GM21423 (cell line): ENCODE results near the gene EPS15.
"Not testable (repeated sequence)": the region's sequence is repeated elsewhere in the genome, so short reads cannot be mapped to it uniquely, and the experiment has no call there.

Source experiments
- ATAC-seq: cut with Tn5 transposase; IDR thresholded peaks from one replicate; pipeline ENCODE4 v1.9.1; 2021; ENCODE audit warnings: mild to moderate bottlenecking, moderate library complexity; ENCODE audit not compliant: unreplicated experiment

Gene EPS15

DNA sequence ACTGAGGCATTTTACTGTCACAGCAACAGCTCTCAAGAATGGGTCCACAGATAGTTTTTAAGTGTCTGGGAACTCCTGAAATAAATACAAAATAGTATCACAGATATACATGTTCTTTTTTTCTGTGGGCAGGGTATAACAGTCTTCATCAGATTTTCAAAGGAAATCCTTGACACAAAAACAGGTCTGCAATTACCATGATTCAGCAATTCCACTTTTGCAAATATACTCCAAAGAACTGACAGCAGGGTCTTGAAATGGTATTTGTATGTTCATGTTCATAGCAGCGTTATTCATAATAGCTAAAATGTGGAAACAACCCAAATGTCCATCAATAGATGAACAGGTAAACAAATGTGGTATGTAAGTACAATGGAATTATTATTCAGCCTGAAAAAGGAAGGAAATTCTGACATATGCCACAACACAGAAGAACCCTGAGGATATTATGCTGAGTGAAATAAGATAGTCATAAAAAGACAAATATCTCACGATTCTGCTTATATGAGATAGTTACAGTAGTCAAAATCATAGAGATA, 85.0 kb downstream of the EPS15 start:
- no peak for ATAC-seq

DNA sequence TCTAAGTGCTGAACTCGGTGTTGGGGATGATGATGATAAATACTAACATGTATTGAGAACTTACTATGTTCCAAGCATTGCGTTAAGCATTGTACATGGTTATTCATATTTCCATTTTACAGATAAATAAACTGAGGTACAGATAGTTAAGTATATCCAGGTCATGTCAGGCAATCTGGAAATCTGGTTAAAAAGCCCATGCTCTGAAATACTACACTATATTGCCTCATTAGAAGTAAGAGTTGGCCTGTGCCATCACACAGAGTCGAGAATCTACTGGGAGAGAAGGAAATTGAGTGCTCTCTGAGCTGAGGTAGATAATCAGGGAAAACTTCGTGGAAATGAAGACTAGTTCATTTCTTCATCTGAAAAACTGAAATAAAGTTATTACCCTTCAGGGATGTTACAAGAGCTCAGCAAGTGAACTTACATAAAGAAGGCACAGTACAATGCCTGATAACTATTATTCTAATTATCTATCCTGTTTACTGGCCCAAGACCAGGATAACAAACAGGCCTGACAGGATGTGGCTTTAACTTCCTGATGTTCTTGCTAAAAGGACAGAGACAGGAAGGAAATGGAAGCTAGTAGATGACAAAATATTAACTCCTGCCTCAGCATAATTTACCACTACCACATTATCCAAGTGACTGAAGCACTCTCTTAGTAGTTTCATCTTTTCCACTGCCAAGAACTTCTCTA, 85.6 kb downstream of the EPS15 start:
- no peak for ATAC-seq

- ATAC-seq, result no peak
These were observed 86.9 kb downstream of the EPS15 start for GRCh38 chr1:51432146-51432545.

- ATAC-seq, result no peak
These were observed 91.6 kb downstream of the EPS15 start for GRCh38 chr1:51427438-51427837.

GRCh38 chr1:51425955-51426354, 93.1 kb downstream of the EPS15 start:
- ATAC-seq, result no peak

GRCh38 chr1:51425273-51425672, 93.8 kb downstream of the EPS15 start:
- ATAC-seq, result no peak

- no peak for ATAC-seq
These were observed 95.8 kb downstream of the EPS15 start for GRCh38 chr1:51423073-51423821.

GRCh38 chr1:51422367-51423072, 96.5 kb downstream of the EPS15 start:
- ATAC-seq, result no peak

GRCh38 chr1:51421964-51422363, 97.1 kb downstream of the EPS15 start:
- no peak for ATAC-seq

- no peak for ATAC-seq
These were observed 98.0 kb downstream of the EPS15 start for GRCh38 chr1:51420867-51421627.

DNA sequence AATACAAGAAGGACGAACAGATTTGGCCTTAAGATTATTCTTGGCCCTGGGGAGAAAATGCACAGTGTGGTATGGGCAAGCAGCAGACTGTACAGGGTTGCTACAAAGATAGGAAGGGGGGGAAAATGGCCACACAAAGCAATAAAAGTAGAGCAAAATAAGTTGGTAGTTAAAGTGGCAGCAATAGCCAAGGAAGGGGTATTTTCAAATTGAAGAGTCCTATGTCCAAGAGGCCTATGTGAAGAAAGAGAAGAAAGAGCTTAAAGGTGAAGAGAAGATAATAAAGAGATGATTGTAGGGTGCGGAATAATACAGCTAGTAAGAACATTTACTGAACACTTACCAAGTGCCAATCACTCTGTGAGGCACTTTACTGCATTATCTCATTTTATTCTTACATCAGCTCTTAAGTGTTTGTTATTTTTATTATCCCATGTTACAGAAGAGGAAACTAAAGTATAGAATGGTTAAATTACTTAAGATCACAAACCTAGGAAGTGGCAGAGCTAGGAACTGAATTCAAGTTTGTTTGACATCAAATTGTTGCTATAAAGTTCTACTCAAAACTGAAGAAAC, 100.6 kb downstream of the EPS15 start:
- no peak for ATAC-seq

DNA sequence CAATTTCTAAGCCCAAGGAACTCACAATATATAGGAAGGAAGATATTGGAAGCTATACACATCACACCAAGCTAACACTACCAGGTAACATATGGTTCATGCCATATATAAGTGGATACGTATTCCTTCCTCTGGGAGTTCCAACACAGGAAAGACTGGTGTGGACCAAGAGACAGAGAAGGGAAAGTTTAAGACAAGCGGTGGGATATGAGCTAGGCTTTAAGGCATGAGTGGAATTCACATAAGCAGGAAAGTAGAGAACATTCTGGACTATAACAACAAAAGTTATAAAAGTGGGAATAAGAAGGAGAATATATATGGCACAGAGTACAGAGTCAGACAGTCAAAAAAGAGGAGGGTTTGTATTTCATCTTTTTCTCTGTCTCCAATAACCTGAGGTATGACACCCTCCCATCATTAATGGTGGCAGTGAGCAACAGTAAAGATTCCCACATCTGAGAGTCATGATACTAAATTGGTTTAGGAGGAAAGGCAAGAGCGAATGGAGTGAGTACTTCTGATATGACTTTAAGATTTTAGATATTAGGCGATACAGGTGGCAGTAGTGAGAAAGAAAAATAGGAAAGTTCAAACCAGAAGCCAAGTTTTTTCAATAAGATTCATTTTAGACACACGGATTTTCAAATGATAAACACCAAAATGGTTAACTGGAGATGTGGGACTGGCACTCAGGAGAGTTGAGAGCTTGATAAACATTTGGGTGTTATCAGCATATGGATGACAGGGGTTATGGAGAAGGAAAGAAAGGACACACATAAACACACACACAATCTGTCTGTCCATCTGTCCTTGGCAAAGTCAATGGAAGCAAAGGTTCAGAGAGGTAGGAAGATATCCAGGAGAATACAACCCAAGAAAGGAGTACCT, 101.3 kb downstream of the EPS15 start:
- no peak for ATAC-seq

DNA sequence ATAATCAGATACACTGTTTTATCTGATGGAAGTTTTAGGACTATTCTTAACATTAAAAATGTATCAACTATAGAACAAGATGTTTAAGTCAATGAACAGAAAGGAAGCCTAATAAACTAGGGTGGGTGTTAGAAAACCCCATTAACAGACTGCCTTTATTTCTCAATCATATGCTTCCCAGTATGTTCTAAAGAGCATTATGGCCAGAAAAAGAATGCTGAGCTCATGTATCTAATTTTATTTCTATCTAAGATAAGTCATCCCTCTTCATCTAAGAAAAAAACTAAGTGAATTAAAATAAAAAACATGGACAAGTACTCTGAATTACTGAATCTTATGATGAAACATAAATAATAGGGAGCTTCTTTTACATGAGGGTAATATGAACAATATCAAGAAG, 102.2 kb downstream of the EPS15 start:
- ATAC-seq, result no peak

DNA sequence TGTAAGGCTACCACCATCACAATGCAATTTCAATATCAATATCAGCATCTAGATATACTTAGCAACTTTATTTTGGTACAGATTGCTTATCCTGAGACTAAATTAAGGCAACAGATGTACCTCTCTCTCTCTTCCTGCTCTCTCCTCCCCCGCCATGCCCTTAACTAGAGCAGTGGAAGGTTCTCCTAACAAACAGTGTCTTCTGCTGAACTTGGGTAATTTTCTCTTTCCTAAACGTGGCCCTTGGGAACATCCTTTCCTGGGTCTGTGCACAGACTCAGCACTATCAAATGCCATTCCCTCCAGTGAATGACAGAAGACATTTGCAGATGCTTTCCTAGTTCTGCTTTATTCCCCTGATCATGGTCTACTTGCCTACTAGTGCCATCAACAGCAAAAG, 103.1 kb downstream of the EPS15 start:
- no peak for ATAC-seq

DNA sequence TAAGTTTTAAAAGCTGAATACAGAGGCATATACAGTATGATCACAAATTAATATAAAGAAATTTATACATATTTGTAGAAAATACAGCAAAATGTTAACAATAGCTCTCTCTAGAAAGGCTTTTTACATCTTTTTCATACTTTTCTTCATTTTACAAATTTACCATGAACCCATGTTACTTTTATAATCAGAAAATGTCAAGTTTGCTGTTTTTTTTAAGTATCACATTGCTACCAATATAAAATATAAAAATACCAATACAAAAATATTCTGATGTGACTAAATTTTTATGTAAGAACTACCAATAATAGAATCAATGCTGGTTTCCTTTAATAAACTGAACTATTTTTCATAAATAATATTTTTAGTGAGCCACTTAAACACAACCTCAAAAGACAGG, 104.3 kb downstream of the EPS15 start:
- no peak for ATAC-seq

- not testable (repeated sequence) for ATAC-seq
These were observed 107.2 kb downstream of the EPS15 start for GRCh38 chr1:51411820-51412219.

- ATAC-seq, result no peak
These were observed 108.3 kb downstream of the EPS15 start for GRCh38 chr1:51410568-51411460.

- not testable (repeated sequence) for ATAC-seq
These were observed 109.1 kb downstream of the EPS15 start for GRCh38 chr1:51409755-51410541.
